AG04450 (cell line): ENCODE data around the gene APAF1. TPM values are rescaled to one million over a fixed set of nuclear protein-coding genes. Genes with fewer than 3 reads are reported as not detected.

Experiments
- CTCF ChIA-PET: fragments of 300-600, 350-600 bp; formaldehyde crosslinking; extraction: SDS; loops from one replicate; lab custom pipeline; 2022; ENCODE audit warnings: antibody characterized with exemption, inconsistent platforms; lab: Charles Lee
- POLR2A ChIA-PET: fragments of 350-600 bp; formaldehyde crosslinking; extraction: SDS; loops from one replicate; lab custom pipeline; 2021; ENCODE audit warnings: antibody characterized with exemption, inconsistent platforms; lab: Yijun Ruan, JAX
- DNase-seq: peaks from one replicate; pipeline ENCODE4 v3.0.0-alpha.2; 2011; ENCODE audit warnings: low read depth, low spot score
- H3K27ac ChIP-seq: one replicate; pipeline ENCODE4 v1.5.1; 2012; ENCODE audit warnings: low read depth, low read length, control low read depth
- H3K27me3 ChIP-seq: one replicate; pipeline ENCODE4 v1.6.0; 2012; ENCODE audit warnings: low read length; ENCODE audit not compliant: control insufficient read depth, insufficient read depth
- H3K4me3 ChIP-seq: 2 replicates; pipeline ENCODE4 v1.5.1; 2011; ENCODE audit warnings: mild to moderate bottlenecking, low read depth, low read length, control low read depth
- H3K9me3 ChIP-seq: 2 replicates; pipeline ENCODE4 v1.5.1; 2012; ENCODE audit warnings: low read length; ENCODE audit not compliant: control insufficient read depth, insufficient read depth
- polyA plus RNA-seq: library from polyadenylated mRNA; depleted of rRNA; stranded (reverse); fragments of >200 nt; gene quantifications from 2 replicates; pipeline ENCODE4 v1.2.3, GENCODE V29; 2011
- TF ChIP-seq, protein P1 (sequence below): IDR thresholded peaks from 2 replicates; pipeline ENCODE4 v1.5.1; 2011; ENCODE audit warnings: low read depth, low read length, control low read depth, inconsistent platforms

The APAF1 gene
- polyA plus RNA-seq, 1 experiment = 21.0 TPM

DNA sequence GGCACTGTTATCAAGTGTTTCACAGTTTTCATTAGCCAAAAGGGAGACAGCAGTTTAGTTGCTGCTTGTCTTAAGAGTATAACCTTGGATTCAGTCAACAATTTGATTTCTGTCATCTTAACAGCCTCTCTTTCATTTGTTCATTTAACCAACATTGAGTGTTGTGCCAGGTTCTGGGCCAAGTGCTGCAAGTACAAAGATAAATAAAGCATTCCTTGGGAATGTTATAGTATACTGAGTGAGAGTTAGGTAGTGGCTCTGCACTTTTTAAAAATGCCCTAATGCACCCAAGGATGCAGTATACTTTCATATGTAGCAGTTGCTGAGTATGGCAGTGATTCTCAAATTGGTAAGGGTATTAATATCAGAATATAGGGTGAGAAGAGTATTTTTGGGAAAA lies 15.4 kb downstream of the APAF1 start:
- no peak for DNase-seq
- CTCF ChIA-PET = no interaction called here
- Histone ChIP-seq H3K9me3 (no peaks in the 10 kb centered on the region), H3K4me3 (no peak overlapping the region), H3K27ac (no peak overlapping the region), H3K27me3 (no peaks in the 10 kb centered on the region)
- POLR2A ChIA-PET = no interaction called here
- TF ChIP-seq, protein P1, sequence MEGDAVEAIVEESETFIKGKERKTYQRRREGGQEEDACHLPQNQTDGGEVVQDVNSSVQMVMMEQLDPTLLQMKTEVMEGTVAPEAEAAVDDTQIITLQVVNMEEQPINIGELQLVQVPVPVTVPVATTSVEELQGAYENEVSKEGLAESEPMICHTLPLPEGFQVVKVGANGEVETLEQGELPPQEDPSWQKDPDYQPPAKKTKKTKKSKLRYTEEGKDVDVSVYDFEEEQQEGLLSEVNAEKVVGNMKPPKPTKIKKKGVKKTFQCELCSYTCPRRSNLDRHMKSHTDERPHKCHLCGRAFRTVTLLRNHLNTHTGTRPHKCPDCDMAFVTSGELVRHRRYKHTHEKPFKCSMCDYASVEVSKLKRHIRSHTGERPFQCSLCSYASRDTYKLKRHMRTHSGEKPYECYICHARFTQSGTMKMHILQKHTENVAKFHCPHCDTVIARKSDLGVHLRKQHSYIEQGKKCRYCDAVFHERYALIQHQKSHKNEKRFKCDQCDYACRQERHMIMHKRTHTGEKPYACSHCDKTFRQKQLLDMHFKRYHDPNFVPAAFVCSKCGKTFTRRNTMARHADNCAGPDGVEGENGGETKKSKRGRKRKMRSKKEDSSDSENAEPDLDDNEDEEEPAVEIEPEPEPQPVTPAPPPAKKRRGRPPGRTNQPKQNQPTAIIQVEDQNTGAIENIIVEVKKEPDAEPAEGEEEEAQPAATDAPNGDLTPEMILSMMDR = no peak

DNA sequence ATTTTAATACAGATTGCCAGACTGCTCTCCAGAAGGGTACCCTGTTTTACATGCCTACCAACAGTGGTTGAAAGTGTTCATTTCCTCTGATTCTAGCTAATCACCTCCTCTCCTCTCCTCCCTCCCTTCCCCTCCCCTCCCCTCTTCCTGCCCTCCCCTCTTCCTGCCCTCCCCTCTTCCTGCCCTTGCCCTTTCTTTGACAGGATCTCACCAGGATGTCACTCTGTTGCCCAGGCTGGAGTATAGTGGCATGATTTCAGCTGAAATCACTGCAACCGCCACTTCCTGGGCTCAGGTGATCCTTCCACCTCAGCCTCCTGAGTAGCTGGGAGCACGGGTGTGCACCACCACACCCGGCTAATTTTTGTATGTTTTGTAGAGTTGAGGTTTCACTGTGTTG lies 24.7 kb downstream of the APAF1 start:
- Histone ChIP-seq H3K27ac (no peak overlapping the region), H3K27me3 (no peaks in the 10 kb centered on the region), H3K4me3 (no peak overlapping the region), H3K9me3 (no peaks in the 10 kb centered on the region)
- ChIA-PET POLR2A (no interaction called here), CTCF (interaction anchor here (0.7 to 2.2 kb wide), 4 partner anchors 15 to 178 kb away, joined by 3 to 8 read pairs (median 4); no protein-coding TSS in a partner anchor)
- TF ChIP-seq, protein P1 = no peak
- DNase-seq = no peak

DNA sequence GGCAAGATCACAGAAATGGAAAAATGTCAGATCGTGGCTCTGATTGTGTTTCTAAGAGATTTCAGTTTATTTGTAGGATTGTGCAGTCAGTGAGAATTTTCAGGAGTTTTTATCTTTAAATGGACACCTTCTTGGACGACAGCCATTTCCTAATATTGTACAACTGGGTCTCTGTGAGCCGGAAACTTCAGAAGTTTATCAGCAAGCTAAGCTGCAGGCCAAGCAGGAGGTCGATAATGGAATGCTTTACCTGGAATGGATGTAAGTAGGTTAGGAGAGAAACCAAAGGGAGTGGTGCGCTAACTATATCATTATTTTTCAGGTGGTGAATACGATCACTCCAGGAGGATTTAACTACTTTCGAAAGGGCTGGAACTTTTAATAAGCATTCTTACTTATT lies 26.4 kb downstream of the APAF1 start:
- POLR2A ChIA-PET = no interaction called here
- DNase-seq = no peak
- TF ChIP-seq, protein P1 = no peak
- Histone ChIP-seq H3K27me3 (no peaks in the 10 kb centered on the region), H3K4me3 (no peak overlapping the region), H3K9me3 (no peaks in the 10 kb centered on the region), H3K27ac (no peak overlapping the region)
- CTCF ChIA-PET = interaction anchor here (1.4 to 2.2 kb wide), 3 partner anchors 17 to 105 kb away, joined by 3 to 8 read pairs (median 5); no protein-coding TSS in a partner anchor

- ChIA-PET POLR2A (no interaction called here), CTCF (interaction anchor here (0.9 to 1.5 kb wide), 2 partner anchors 25 to 324 kb away, joined by 3 read pairs; no protein-coding TSS in a partner anchor)
- no peak for DNase-seq
- no peaks in the 10 kb centered on the region for H3K27me3 ChIP-seq
- no peak overlapping the region for H3K4me3 ChIP-seq
- TF ChIP-seq, protein P1 = no peak
- H3K27ac ChIP-seq = no peak overlapping the region
- no peaks in the 10 kb centered on the region for H3K9me3 ChIP-seq
These were observed 29.8 kb downstream of the APAF1 start for GRCh38 chr12:98674841-98675240.

GRCh38 chr12:98678236-98678945 lies 33.3 kb downstream of the APAF1 start:
- no peak overlapping the region for H3K27ac ChIP-seq
- DNase-seq = no peak
- H3K9me3 ChIP-seq = no peaks in the 10 kb centered on the region
- TF ChIP-seq, protein P1 = no peak
- no peaks in the 10 kb centered on the region for H3K27me3 ChIP-seq
- no peak overlapping the region for H3K4me3 ChIP-seq
- ChIA-PET POLR2A (interaction anchor here (0.6 kb wide), 1 partner anchor 9 kb away, joined by 3 read pairs; no protein-coding TSS in a partner anchor), CTCF (interaction anchor here (0.8 to 1.5 kb wide), 2 partner anchors 112 to 321 kb away, joined by 4 to 5 read pairs; no protein-coding TSS in a partner anchor)
